GM19324 (cell line): ENCODE results near the gene DYNC1I1.

Experiments
- ATAC-seq: cut with Tn5 transposase; IDR thresholded peaks from one replicate; pipeline ENCODE4 v1.9.1; 2021; ENCODE audit warnings: mild to moderate bottlenecking, moderate library complexity; ENCODE audit not compliant: unreplicated experiment, low FRiP score

Gene DYNC1I1

DNA sequence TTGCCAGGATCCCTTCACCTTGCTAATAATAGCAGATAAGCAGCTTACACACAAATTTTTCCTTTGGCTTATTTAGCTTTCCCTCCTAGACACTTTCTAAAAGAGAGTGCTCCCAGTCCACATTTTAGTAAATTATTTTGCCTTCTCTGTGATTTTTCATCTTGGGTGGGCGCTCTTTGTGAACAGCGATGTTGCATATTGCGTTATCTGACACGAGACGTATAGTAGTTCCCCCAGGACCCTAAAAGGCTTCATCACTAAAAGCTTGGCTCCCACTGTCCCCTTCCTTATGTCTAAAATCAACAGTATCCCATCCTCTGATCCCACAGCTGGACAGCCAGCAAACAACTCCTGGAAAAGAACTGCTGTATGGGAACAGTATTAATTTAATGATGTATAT lies 232.9 kb downstream of the DYNC1I1 start:
- no peak for ATAC-seq

DNA sequence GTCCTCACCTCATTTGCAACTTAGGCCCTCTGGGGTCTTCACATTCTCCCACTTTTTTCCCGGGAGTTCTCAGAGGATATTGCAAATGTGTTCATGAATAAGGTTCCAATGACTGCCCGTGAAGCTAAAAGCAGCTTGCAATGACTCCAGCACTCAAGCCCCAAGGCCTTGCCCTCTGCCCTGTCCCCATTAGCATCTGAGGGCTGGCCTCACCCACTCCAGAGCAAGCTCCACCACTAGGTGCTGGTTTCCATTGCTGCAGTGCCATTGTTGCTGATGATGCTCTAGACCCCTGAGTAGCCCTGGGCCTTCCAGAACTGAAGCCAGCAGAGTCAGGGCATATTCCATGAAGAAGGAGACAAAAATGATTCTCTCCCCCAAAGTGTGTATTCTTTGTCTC lies 236.8 kb downstream of the DYNC1I1 start:
- ATAC-seq, result no peak

DNA sequence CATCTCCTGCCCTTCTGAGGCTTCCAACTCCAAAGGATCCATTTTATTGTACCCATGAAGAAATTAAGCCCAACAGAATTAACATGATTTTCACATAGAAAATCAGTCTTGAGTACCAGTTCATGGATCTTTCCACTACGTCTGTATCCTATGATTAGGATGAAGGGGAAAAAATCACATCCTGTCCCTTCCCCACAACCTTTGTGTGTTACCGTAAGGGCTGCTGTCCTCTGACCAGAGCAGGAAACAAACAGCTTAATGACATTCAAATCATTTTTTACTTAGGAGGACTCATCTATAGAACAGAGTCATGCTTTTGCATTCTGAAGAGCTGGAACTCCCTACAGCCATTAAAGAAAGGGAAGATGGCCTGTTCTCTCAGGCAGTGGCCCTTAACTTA lies 241.5 kb downstream of the DYNC1I1 start:
- no peak for ATAC-seq

DNA sequence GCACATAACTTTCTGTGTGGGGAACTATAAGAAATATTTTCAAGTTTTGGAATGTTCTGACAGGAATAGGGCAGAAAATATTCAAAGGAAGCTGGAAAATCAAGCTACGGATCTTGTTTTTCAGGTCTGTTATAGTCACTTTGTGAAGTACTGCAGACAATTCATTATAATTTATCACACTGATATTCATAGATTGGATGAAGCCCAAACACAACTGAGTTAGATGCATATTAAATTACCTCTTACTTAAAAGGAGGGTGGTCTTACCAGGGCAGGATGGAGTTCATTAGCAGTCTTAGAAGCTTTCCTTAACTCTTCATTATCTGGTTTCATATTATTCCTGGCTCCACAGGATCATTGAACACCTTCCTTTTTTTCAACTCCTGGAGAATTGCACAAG lies 242.3 kb downstream of the DYNC1I1 start:
- ATAC-seq, result no peak

DNA sequence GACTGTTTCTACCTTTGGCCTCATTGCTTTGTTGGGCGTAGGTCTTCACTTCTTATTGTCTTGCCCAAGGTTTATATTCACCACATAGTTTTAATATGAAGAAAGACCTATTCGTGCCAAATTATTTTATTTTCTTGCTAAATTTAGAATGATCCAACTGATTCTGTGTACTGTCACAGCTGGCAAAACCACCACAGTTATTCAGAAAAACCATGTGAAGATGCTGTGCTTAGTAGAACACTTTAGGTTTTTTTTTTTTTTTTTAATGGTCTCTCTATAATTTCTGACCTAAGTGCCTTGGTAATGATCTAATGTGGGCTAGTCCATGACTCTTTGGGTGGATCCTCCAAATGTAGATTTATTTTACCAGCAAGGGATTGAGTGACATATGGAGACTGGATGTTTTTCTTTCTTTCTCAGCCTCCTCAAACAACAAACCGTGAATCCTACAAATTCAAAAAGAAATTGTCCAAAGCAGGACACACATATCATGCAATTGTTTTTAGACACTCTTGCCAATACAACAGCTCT lies 243.8 kb downstream of the DYNC1I1 start:
- no peak for ATAC-seq

DNA sequence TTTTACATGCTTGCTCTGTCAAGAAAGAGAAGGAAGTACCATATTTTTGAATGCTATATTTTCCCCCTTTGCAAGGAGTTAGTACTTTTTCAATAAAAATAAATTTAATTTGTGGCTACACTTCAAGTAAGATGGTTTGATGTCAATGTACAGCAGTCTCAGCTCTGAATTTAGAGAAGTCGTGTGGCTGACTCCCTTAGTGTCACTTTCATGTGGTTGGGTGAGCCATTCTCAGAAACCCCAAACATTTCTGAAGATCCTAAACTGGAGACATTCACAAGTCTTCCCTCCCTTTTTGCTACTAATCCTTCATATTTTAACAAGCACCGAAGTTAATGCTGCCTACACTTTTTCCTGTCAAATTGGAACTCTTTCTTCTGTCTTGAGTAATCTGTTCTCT lies 244.4 kb downstream of the DYNC1I1 start:
- no peak for ATAC-seq

DNA sequence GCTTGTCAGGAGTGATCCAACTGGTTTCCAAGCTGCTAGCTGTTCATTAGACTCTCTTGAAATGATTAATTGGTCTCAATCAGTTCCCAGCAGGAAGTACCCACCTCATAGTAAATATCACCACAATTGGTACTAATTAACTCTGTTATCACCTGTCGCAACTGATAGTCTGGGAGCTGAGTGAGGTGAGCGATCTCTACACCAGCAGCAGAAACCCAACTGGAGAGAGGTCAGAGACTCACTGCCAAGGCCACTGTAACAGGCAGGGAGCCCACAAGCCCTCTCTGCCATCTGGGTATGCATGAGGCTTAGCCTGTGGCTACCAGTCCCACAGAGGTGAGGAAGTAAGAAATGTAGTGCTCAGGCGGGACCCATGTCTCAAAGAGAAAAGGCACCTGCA lies 245.5 kb downstream of the DYNC1I1 start:
- no peak for ATAC-seq

DNA sequence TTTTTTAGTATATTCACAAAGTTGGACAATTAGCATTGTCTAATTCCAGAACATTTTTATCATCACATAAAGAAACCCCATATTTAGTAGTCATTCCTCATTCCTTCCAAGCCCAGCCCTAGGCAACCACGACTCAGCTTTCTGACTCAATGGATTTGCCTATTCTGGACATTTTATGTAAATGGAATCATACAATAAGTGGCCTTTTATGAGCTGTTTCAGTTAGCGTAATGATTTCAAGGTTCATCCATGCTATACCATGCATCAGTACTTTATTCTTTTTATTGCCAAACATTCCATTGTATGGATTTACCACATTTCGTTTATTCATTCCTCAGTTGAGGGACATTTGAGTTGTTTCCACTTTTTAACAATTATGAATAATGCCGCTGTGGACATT lies 249.2 kb downstream of the DYNC1I1 start:
- no peak for ATAC-seq

DNA sequence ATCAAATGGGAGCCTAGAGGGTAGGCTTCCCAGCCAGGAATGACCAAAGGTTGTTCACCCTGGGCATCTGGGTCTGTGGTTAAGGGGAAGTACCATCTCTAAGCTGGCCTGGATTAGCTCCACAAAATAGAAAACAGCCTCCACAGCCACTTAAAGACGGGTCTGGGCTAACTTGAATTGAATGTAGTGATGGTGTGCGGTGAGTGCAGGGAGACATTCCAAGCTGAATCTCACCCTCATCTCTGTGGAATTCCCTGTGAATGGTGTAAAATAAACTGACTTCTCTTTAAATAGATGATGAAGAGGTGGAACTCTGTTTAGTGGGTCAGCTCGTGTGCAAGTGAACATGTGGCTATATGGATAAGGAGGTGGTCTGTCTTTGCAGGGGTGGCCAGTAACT lies 251.0 kb downstream of the DYNC1I1 start:
- no peak for ATAC-seq

DNA sequence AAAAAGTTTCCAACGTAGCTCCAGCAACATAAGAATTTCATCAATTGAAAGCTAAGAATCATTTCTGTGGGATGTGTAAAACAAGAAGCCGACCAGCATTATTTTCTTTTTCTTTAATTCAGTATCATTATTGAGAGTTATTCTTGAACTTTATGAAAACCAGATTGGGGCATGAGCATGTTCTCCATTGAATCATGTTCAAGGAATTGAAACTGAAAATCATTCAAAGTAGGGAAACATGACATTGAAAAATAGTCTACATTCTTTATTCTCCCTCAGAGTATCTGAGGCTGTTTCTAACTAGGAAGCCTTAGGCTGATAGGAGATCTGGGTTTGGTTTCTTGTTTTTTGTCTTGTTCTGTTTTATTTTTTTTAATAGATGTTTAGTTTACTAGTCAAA lies 253.7 kb downstream of the DYNC1I1 start:
- ATAC-seq, result no peak

DNA sequence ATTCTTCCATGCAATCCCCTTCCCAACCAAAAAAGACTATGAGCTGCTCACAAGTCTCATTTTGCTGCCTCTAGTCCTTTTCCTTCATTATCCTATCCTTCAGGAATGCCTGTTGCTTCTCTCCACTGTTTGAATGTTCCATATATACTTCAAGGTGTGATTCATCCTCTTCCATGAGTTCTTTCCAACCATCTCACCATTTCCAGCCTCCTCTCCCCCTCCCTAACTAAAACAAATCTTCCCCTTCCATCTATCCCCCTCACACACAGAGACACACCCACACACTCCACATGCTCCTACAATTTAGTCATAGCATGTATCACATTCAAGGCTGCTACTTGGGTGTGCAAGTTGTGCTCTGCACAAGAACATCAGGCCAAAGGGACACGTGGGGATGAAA lies 254.3 kb downstream of the DYNC1I1 start:
- no peak for ATAC-seq

DNA sequence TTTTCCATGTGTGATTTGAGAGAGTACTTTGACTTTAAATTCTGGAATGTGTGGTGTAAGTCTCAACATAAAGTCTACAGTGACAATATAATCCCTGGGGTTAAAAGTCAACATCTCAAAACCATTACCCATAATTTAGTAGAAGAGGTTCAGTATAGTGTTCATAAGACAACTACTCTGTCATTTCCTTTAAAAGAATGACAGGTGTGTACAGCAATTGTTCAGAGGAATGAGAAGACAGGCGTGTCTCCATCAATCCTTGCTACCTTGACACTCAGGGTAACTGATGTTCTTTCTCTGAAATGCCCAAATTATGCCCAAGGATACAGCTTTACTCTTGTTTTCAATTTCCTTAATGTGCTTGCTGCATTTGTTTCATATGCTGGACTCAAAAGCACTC lies 256.4 kb downstream of the DYNC1I1 start:
- no peak for ATAC-seq

DNA sequence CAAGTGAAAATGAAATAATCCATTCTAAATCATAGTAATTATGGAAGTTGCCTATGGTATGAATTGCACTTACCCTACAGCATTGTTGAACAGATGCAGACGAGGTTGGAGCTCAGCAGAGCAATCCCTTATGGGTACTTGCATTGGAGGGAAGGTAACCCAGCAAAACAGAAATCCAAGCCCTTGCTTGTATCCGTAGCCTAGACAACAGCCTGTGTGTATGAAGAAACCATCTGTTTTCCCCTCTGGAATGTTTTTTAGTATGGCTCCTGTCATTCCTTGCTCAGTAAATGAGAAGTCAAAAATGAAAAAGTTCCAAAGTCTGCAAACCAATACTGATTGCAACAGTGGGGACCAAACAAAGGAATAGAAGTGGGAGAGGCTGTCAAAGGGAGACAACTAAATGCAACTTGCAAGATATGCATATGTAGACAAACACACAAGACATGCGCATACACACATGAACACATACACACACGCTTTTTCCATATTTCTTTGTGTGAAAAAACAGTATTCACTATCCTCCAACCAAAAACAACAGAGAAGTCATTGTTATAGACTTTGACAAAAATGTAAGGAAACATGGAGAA lies 260.8 kb downstream of the DYNC1I1 start:
- ATAC-seq, result no peak

DNA sequence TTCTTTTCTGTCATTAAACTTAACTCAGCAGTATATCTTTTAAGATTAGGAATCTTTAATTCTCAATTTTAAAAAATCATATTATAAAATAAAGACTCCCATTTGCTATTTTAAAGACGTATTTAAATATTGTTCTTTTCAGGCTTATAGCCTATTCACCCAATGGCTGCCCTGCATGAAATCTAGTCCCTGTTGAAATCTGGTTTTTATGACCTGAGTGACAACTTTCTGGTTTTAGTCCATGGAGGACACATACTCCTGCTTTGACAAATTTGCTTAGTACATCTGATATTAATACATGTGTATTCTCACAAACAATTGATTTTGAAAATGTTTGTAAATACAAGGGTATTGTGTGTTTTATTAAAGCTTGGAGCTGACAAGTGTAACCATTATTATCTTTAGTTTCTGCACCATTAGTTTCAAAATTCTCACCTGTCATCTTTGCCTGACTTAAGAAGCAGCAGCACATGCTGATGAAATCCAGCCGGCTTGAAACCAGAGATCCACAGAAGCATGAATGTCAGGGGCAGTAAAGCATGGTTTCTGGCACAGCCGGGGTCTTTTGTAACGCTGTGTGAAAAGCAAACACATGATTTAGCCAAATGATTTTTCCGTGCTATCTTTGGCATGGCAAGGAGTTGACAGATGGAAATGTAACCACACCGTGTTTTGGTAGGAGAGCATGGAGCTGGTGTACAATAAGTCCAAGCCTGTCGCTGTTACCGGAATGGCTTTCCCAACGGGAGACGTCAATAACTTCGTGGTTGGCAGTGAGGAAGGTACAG lies 262.8 kb downstream of the DYNC1I1 start:
- ATAC-seq, result no peak

DNA sequence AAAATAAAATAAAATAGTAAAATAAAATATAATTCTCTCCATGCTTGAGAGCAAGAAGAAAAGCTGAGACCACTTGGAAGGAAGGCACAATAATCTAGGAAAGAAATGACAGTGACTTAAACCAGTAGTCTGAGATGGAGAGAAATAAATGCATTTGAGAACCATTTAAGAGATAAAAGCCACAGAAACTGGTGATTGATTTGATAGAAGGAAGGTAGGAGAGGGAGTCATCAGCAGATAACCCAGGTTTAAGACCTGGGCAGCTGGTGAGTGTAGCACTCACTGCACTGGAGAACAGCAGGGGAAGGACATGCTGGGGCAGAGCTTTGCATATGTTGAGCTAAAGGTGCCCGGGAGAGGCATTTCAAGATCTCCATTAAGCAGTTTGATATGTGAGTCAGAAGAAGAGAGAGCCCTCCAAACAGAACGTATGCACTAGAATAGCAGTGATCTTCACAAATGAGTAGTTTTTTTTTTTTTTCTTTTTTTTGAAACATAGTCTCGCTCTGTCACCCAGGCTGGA lies 268.0 kb downstream of the DYNC1I1 start:
- ATAC-seq, result no peak

DNA sequence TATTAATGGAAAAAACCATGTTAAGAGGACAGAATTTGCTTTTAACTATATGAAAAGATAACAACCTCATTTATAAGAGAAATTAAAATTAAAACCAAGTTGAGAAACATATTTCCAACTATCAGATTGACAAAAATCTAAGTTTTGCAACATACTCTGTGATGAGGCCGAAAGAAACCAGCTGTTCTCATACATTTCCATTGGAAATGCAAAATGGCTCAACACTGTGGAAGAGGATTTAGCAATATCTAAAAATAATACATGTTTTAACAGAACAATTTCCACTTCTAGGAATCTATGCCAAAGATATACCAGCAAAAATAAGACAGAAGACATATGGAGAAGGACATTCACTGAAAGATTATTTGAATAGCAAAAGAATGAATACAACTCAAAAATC lies 268.8 kb downstream of the DYNC1I1 start:
- ATAC-seq, result no peak

DNA sequence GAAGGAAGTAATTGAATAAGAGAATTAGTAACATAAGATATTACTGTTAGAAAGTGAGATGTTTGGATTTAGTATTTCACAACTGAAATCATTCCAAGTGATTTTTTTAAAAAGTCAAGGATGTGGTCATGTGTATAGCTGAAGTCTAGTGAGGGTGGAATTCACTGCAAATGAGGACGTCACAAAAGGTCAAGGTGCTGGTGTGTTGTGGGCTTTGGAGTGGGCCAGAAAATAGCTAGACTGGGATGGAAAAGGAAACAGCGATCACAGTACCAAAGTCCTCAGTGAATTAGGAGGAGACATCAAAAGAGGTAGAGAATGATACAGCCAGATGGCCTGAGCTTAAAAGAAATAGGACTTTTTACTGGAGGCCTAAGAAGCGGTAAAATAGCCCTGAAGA lies 272.8 kb downstream of the DYNC1I1 start:
- ATAC-seq, result no peak

DNA sequence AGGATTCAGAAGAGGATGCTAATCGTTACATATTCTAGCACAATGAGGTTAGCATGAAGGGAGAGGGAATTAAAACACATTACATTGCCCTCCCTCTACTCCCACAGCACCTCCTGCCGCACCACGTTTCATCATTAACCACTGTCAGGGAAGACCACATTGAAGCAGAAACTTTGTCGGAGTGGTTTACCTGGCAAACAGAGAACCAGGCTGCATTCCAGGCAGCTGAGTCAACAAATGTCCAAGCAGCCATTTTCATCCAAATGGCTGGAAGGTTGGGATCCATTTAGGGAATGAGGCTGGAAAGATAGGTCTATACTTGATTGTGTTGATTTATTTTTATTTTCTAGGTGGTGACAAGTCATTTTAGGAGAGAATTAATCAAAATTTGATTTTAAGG lies 273.6 kb downstream of the DYNC1I1 start:
- no peak for ATAC-seq

DNA sequence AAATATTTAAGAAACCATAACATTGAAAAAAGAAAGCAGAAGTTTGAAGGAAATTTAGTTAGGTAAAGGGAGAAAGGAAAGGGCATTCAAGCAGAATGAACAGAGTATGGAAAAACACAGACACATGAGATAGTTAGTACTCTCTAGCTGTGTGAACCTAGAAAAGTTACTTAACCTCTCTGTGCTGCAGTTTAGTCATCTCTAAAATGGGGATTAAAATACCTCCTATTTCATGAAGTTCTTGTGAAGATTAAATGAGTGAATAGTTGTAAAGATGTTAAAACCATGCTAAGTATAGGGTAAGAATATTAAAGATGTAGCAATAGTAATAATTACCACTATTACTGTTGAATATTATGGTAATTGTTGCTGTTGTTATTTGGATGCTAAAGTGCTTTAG lies 279.9 kb downstream of the DYNC1I1 start:
- no peak for ATAC-seq

DNA sequence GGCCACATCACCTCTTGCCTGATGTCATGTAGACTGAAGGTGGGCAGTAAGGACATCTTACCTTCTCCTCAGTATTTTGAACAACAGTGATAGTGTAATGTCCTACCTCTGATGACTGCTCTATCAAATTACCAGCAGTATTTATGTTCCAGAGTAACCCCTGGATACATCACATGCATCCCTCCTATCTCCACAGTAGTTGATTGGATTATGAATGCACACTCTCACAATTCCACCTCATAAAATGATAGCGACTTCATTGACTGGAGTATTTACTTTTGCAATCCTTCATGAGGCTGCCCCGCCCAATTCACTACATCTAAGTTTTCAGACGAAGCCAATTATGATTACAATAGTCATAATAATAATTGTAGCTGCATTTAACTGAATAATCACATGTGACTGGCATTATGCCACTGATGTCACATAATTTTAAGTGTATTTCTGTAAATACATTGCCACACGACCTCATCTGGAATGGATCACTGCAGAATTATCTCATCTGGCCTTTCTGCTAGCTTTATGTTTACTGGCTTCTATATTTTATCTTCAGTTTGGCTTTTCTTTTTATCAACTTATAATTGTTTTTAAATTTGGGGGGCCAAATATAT lies 280.6 kb downstream of the DYNC1I1 start:
- no peak for ATAC-seq

DNA sequence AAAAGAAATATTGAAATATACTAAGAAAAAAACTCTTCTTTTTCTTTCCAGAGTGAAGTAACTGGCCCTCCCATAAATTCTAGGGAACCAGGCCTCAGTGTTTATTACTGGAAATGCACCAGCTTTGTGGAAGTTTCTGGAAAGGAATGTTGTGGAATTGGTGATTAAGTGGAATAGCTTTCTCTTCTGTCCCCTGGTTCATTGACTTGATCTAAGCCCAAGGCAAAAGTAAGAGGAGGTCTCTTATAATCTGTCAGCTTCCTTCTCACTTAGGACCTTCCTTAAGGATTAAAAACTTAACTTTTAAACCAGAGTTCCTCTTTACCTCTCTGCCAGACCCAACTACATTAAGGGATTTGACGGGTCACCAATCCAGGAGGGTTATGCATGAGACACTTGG lies 283.4 kb downstream of the DYNC1I1 start:
- ATAC-seq, result no peak

DNA sequence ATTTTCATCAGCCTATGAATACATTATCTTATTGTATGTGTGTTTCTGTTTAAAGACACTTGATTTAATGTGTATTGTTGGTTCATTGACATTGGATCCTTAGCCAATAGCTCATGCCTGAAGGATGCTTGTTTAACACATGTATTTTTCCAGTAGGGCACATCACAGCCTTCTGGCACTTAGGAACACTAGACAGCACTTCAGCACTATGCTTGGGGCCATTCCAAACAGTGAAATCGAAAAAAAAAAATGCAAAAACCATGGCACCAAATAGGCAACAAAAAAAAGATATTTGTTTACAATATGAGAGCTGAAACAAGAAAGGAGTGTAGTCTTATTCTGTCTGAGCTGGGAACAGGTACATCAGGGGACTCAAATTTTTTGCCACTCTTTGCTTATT lies 286.7 kb downstream of the DYNC1I1 start:
- ATAC-seq, result no peak
